GM18520 (cell line): Measurements from ENCODE around the gene POLR3B.

ENCODE experiments used
- ATAC-seq: cut with Tn5 transposase; IDR thresholded peaks from one replicate; pipeline ENCODE4 v1.9.1; 2021; ENCODE audit not compliant: unreplicated experiment

The POLR3B gene

GRCh38 chr12:106541201-106541600 lies 183.7 kb downstream of the POLR3B start:
- no peak for ATAC-seq

GRCh38 chr12:106551410-106551809 lies 193.9 kb downstream of the POLR3B start:
- no peak for ATAC-seq

- ATAC-seq: no peak
These were observed 194.7 kb downstream of the POLR3B start for GRCh38 chr12:106552228-106552627.
